ENCODE data around the gene HLA-DRB1.
"Not testable (repeated sequence)": the region's sequence is repeated elsewhere in the genome, so short reads cannot be mapped to it uniquely, and the experiment has no call there.

Gene HLA-DRB1

GRCh38 chr6:32608362-32608761 lies 18.7 kb upstream of the HLA-DRB1 start:
- no peak for DNase-seq

- no peak for DNase-seq
Observed at GRCh38 chr6:32607988-32608298, 18.3 kb upstream of the HLA-DRB1 start.

DNA sequence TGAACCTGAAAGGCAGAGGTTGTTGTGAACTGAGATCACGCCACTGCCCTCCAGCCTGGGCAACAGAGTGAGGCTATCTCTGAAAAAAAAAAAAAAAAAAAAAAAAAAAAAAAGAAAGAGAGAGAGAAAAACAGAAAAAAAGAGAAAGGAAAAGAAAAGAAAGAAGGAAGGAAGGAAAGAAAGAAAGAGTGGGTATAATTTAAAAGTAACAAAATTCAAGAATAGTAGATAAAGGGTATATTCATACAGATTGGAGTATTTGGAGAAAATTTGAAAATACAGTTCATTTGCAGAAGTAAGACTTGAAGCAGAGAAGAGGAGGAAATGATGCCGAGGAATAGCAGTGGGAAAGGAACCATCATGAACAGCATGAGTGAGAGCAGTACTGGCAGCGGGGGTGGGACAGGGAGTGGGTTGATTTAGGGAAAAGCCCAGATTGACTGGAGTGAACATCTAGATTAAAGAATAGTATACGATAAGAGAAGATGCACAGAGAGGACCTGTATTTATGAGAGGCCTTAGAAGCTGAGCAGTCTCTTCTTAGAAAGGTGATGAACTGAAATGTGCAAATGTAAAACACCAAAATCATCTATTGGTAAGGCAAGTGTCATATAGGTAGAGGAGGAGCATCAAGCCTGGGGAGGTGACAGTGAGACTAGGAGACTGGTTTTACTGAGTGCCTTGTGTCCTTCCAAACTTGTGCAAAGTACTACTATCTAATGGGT lies 17.8 kb upstream of the HLA-DRB1 start:
- no peak for DNase-seq

- DNase-seq, result no peak
Observed at GRCh38 chr6:32604434-32604877, 14.8 kb upstream of the HLA-DRB1 start.

GRCh38 chr6:32603888-32604287 lies 14.2 kb upstream of the HLA-DRB1 start:
- DNase-seq, result no peak

DNA sequence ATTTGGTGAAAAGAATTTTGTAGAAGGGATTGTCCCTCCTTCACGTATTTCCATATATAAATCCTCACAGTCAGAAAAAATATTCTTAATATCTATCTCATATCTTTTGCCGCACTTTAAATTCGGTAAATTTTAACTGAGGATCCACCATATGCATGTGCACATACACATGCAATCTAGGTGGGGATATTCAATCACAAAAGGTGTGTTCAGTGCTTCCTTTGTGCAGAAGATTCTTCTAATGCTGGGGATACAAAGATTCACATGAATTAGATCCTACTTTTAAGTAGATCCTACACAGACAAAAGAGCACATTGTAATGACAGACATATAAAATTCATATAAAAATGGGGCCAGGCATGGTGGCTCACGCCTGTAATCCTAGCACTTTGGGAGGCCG lies 13.6 kb upstream of the HLA-DRB1 start:
- no peak for DNase-seq

GRCh38 chr6:32602383-32602782 lies 12.7 kb upstream of the HLA-DRB1 start:
- DNase-seq, result no peak

DNA sequence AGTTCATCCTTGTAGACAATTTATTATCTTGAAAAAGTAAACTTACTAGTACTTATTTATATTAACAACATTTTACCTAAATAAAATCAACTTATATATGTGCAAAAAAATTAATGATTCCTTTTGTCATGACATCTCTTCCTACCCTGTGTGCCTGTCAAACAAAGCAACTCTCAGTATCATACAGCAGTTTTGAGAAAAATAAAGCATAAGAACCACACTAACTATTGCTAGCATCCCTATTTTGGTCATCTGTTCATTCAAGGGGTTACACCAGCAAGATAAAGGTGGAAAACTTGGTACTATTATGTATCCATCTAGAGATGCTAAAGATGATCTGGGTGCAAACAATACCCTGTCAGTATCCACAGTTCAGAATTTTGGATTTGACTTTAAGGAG lies 7.4 kb upstream of the HLA-DRB1 start:
- DNase-seq, result no peak

- DNase-seq, result not testable (repeated sequence)
Observed at GRCh38 chr6:32590713-32591112, 1.1 kb upstream of the HLA-DRB1 start.

- DNase-seq, result no peak
Observed at GRCh38 chr6:32588156-32588555, 1.5 kb downstream of the HLA-DRB1 start.

- no peak for DNase-seq
Observed at GRCh38 chr6:32583527-32583898, 6.1 kb downstream of the HLA-DRB1 start.

DNA sequence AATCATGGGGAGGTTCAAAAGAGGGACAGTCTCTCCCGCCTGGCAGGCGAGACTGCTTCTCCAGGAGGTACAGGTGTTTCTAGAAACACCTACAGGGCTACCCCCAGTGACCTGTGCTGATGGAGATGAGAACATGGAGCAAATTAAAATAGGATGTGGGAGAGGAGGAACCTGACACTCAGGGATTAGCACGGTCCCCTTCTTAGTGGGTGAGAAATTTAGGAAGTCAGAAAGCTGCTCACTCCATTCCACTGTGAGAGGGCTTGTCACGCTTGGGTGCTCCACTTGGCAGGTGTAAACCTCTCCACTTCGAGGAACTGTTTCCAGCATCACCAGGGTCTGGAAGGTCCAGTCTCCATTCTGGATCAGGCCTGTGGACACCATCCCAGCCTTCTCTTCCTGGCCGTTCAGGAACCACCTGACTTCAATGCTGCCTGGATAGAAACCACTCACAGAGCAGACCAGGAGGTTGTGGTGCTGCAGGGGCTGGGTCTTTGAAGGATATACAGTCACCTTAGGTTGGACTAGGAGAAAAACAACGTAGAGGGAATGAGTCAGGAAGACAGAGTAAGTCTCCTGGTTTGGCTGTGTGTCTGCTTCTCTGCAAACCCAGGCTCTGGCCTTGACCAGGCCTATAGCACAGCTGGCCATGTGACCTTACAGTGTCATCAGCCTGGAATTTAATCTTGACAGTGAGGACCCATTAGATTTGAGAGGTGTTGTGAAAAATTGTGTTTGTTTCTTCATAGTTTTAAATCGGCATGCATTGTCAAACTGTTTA lies 8.1 kb downstream of the HLA-DRB1 start:
- no peak for DNase-seq

DNA sequence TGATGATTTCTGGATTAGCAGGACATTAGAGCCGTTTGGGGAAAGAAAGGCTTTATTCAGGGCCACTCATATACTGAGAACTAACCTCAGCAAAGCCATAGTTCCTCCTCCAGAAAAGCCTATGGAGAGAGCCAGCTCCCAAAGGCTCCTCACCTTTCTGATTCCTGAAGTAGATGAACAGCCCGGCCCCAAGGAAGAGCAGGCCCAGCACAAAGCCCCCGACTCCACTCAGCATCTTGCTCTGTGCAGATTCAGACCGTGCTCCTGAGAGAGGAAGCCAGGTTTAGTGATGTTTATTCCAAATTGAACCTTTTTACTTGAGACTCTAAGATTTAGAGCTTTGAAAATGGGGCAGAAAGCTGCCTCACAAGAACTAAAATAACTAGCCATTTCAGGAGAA lies 9.1 kb downstream of the HLA-DRB1 start:
- DNase-seq, result no peak

DNA sequence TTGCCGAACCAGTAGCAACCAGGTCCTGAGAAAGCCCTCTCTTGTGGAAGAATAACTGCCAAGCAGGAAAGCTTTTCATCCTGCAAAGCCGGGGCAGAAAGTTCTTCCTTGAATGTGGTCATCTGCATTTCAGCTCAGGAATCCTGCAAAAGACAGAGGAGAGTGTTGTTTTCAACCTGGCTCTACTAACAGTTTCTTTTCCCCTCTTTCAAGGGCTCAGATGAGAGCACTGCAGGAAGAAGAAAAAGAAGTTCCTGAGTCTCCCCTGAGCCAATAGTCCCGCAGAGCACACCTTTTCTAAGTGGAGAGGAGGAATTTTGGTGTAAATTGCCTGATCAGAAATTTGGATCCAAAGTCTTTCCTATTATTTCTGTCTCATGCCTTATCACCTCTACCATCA lies 10.7 kb downstream of the HLA-DRB1 start:
- no peak for DNase-seq

GRCh38 chr6:32577493-32577892 lies 12.2 kb downstream of the HLA-DRB1 start:
- DNase-seq, result not testable (repeated sequence)

DNA sequence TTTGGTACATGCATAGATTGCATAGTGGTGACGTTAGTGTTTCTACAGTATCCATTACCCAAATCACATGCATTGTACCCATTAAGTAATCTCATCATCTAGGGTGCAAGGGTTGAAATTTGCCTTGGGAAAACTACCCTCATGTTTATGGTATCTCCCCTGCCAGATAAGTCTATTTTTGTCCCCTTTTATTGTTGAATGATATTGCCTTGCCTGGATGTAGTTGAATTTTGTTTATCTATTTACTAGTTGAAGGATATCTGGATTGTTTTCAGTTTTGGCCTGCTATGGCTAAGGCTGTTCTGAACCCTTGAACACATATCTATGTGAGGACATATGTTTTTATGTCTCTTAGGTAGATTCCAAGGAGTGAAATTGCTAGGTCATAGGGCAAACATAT lies 13.4 kb downstream of the HLA-DRB1 start:
- DNase-seq, result no peak

- DNase-seq, result no peak
Observed at GRCh38 chr6:32570363-32570905, 19.2 kb downstream of the HLA-DRB1 start.

DNA sequence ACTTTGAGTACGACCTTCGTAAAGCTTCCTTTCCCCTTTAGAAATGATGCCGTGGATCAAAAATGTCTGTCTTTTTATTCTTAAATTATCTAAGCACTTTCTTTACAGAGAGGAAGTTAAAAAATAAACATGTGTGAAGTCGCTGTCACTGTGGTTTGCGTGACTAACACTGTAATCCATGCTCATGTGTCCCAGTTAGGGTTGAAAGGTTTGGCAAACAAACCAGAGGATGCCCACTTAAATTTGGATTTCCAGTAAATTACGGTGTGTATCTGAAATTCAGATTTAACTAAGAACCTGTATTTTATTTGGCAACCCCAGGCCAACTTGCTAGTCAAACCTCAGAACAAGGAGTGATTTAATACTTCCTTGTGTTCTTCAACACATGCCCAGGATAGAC lies 21.1 kb downstream of the HLA-DRB1 start:
- DNase-seq, result no peak

- DNase-seq, result no peak
Observed at GRCh38 chr6:32566957-32567356, 22.7 kb downstream of the HLA-DRB1 start.

DNA sequence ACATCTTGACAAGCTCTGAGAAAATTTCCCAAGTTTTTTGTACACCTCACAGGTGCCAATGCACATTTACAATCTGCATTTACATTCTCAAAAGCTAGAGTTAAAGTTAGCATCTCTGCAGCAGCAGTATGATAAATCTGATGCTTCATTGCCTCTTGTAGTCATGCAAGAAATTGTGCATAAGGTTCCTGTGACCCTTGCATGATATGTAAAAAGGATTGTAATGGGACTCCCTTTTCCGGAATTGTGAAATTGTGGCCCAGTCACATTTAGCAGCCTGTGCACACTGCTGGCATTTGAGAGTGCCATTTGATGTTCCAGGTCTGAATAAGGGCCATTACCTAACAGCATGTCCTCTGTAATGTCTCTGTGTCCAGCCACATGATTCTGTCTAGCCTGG lies 24.1 kb downstream of the HLA-DRB1 start:
- DNase-seq, result no peak

DNA sequence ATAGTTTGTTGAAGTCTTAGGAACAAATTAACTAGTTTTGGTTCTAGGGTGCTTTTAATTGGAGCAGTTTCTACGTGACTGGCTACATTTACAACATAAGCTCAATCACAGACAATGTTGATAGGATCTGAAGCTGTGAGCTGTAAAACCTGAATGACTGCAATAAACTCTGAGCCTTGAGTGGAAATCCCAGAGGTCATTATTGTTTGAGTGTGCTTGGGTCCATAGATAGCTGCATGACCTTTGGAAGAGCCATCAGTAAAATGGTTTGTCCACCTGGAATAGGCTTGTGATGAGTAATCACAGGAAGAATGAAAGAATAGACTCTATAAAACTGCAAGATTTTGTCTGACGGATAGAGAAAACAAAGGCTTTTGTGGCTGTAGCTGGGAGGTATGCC lies 26.7 kb downstream of the HLA-DRB1 start:
- no peak for DNase-seq

DNA sequence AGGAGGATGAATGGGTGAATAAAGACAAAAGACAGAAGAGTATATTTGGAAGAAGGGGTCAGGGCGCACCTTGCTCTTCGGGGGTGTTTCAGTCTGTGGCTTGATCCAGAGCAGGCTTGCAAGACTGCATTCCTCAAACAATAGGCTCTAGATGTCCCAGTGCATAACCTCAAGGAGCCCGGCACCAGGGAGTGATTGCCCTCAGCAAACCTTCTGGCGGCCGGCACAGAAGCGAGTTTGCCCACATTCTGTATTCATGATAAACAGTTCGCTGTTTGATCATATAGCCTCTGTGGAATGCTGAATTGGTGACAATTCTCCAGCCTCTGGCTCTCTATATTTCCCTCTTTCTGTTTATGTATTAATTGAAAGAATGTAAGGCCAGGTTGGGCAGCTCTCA lies 29.9 kb downstream of the HLA-DRB1 start:
- no peak for DNase-seq

DNA sequence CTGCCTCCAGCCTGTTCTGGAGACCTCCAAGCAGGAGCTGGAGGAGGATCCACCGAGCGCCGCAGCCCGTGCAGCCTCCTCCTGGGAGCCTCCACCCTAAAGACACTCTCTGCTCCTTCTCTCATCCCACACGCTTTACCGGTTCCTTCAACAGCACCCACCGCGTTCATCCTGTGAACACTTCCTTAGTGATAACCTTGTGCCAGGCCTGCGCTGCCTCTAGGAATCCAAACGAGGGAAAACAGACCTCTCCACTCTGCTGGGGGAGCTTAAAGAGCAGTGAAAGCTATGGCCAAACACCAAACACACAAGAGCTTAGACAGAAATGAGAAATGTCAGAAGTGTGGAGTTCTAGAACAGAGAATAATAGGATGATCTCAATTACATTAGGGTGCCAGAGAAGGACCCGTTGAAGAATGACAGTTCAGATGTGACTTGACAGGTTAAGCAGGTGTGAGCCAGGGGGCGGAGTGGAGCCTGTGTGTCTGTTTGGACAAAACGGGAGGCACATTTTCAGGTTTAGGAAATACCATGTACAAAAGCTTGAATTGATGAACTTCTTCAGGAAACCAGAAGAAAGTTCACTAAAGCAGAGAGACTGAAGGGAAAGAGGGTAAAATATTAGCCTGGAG lies 31.1 kb downstream of the HLA-DRB1 start:
- DNase-seq, result no peak

Measured in stimulated activated CD8-positive, alpha-beta memory T cell treated with anti-CD3 and anti-CD28 coated beads, Interleukin-4, amount 100 ng/mL, for 48 hours (primary cell).